ENCODE measurements around the gene ZNF784. TPM values are rescaled to one million over a fixed set of nuclear protein-coding genes. Genes with fewer than 3 reads are reported as not detected.
A peak's percentile ranks its signal among the peaks of the same experiment; 100 is the strongest.

Gene ZNF784
- total and polyA plus RNA-seq, 2 of the 13 experiments (the other 11 are each of a cell fraction or from before 2014, with no cell fraction given): 4.1 to 4.2 TPM

- no peak for TF ChIP-seq ZNF451 (CRISPR knock-in tag; IDR thresholded peaks at IDR 0.05)
- peak; percentile 94 for TF ChIP-seq KAT8 (CRISPR knock-in tag; IDR thresholded peaks at IDR 0.05)
- TF ChIP-seq ZSCAN5A (CRISPR knock-in tag; IDR thresholded peaks at IDR 0.05; ENCODE audit: borderline replicate concordance): no peak
- TF ChIP-seq TGIF2 (CRISPR knock-in tag; IDR thresholded peaks at IDR 0.05): no peak
- TF ChIP-seq ZZZ3 (CRISPR knock-in tag; IDR thresholded peaks at IDR 0.05; ENCODE audit: borderline replicate concordance): peak; percentile 66; the same call in 1 of the 2 replicates
- no peak for TF ChIP-seq ZNF10 (CRISPR knock-in tag; IDR thresholded peaks at IDR 0.05; ENCODE audit: borderline replicate concordance, low read depth)
- peak; percentile 87 for TF ChIP-seq ZNF605 (CRISPR knock-in tag; IDR thresholded peaks at IDR 0.05)
- 0 out of 2 replicates have a peak, but pooled peaks have one; percentile 16 for TF ChIP-seq CREM (IDR thresholded peaks at IDR 0.05)
- TF ChIP-seq CREM (CRISPR knock-in tag; IDR thresholded peaks at IDR 0.05): no peak
- no peak for TF ChIP-seq RBM22 (optimal IDR thresholded peaks at IDR 0.05; ENCODE audit: low read length)
- TF ChIP-seq JUND (CRISPR knock-in tag; IDR thresholded peaks at IDR 0.05): no peak
- TF ChIP-seq ZBTB7B (CRISPR knock-in tag; IDR thresholded peaks at IDR 0.05): 0 out of 2 replicates have a peak, but pooled peaks have one; percentile 15
- TF ChIP-seq, protein P1, sequence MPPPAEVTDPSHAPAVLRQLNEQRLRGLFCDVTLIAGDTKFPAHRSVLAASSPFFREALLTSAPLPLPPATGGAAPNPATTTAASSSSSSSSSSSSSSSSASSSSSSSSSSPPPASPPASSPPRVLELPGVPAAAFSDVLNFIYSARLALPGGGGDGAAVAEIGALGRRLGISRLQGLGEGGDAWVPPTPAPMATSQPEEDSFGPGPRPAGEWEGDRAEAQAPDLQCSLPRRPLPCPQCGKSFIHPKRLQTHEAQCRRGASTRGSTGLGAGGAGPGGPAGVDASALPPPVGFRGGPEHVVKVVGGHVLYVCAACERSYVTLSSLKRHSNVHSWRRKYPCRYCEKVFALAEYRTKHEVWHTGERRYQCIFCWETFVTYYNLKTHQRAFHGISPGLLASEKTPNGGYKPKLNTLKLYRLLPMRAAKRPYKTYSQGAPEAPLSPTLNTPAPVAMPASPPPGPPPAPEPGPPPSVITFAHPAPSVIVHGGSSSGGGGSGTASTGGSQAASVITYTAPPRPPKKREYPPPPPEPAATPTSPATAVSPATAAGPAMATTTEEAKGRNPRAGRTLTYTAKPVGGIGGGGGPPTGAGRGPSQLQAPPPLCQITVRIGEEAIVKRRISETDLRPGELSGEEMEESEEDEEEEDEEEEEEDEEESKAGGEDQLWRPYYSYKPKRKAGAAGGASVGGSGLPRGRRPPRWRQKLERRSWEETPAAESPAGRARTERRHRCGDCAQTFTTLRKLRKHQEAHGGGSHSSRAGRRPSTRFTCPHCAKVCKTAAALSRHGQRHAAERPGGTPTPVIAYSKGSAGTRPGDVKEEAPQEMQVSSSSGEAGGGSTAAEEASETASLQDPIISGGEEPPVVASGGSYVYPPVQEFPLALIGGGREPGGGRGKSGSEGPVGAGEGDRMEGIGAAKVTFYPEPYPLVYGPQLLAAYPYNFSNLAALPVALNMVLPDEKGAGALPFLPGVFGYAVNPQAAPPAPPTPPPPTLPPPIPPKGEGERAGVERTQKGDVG (CRISPR knock-in tag; IDR thresholded peaks at IDR 0.05; ENCODE audit: borderline replicate concordance): no peak
- TF ChIP-seq ZNF263 (CRISPR knock-in tag; IDR thresholded peaks at IDR 0.05): peak; percentile 69
- 0 out of 2 replicates have a peak, but pooled peaks have one; percentile 35 for TF ChIP-seq ZNF564 (CRISPR knock-in tag; IDR thresholded peaks at IDR 0.05)
- TF ChIP-seq HHEX (CRISPR knock-in tag; IDR thresholded peaks at IDR 0.05): no peak
- TF ChIP-seq ZNF430 (CRISPR knock-in tag; IDR thresholded peaks at IDR 0.05): peak; percentile 70
- TF ChIP-seq SAP130 (CRISPR knock-in tag; IDR thresholded peaks at IDR 0.05; ENCODE audit: low read depth): peak; percentile 73
- TF ChIP-seq TSC22D2 (CRISPR knock-in tag; IDR thresholded peaks at IDR 0.05; ENCODE audit: borderline replicate concordance): no peak
- TF ChIP-seq DDIT3 (CRISPR knock-in tag; IDR thresholded peaks at IDR 0.05): no peak
- no peak for TF ChIP-seq RFXANK (CRISPR knock-in tag; IDR thresholded peaks at IDR 0.05)
- TF ChIP-seq ZNF34 (CRISPR knock-in tag; IDR thresholded peaks at IDR 0.05; ENCODE audit: borderline replicate concordance): peak; percentile 87; the same call in 1 of the 2 replicates
- peak; percentile 51 for TF ChIP-seq POLR2G (IDR thresholded peaks at IDR 0.05; ENCODE audit: low read depth, low read length)
- TF ChIP-seq KMT2A (CRISPR knock-in tag; IDR thresholded peaks at IDR 0.05): 0 out of 2 replicates have a peak, but pooled peaks have one; percentile 41
- TF ChIP-seq SYNCRIP (IDR thresholded peaks at IDR 0.05; ENCODE audit: insufficient read depth, low read depth, low read length): no peak
- TF ChIP-seq, protein P2, sequence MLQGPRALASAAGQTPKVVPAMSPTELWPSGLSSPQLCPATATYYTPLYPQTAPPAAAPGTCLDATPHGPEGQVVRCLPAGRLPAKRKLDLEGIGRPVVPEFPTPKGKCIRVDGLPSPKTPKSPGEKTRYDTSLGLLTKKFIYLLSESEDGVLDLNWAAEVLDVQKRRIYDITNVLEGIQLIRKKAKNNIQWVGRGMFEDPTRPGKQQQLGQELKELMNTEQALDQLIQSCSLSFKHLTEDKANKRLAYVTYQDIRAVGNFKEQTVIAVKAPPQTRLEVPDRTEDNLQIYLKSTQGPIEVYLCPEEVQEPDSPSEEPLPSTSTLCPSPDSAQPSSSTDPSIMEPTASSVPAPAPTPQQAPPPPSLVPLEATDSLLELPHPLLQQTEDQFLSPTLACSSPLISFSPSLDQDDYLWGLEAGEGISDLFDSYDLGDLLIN (CRISPR knock-in tag; IDR thresholded peaks at IDR 0.05; ENCODE audit: borderline replicate concordance): no peak
- peak; percentile 13; the same call in 1 of the 2 replicates for TF ChIP-seq ZMYM4 (CRISPR knock-in tag; IDR thresholded peaks at IDR 0.05)
These were observed 43.7 kb downstream of the ZNF784 start, which contains the start of gene ZNF579 (continued) for GRCh38 chr19:55580628-55581144.

Measured in HepG2 (cell line).